H1 (cell line): Measurements from ENCODE around the gene APOBEC2. TPM values are rescaled to one million over a fixed set of nuclear protein-coding genes. Genes with fewer than 3 reads are reported as not detected.

Experiments
- polyA plus RNA-seq, 7 experiments: library from polyadenylated mRNA; depleted of rRNA in 3 of 7; stranded (reverse) in 5 of 7; unstranded in 2 of 7; fragments of >200 nt in 5 of 7; fragments of 200-250 nt in 2 of 7; gene quantifications; 1 replicate in 5 of 7; 2 replicates in 1 of 7; 4 replicates in 1 of 7; pipeline versions ENCODE4 v1.2.1 to v1.2.3, GENCODE V29; 2011 to 2013; ENCODE audit warnings: missing spikeins in 2 of 7, mixed read lengths in 2 of 7
- total RNA-seq: library from RNA; stranded (reverse); fragmentation: NEBNext Ultra II Directional; extraction: Animal tissue kit (Norgen Biotek cat#: 25700); gene quantifications from 2 replicates; pipeline ENCODE4 v1.2.1, GENCODE V29; 2021
- TF ChIP-seq, protein P1 (sequence below): fragments of 300-600 bp; sonication (generic); IDR thresholded peaks from 2 replicates; pipeline ENCODE4 v1.7.1; 2012; ENCODE audit warnings: low read length, moderate library complexity, mild to moderate bottlenecking, inconsistent platforms; ENCODE audit not compliant: insufficient replicate concordance
- TF ChIP-seq, protein P2 (sequence below): IDR thresholded peaks from 2 replicates; pipeline ENCODE4 v1.6.1; 2011; ENCODE audit warnings: low read depth, mild to moderate bottlenecking, low read length; ENCODE audit not compliant: insufficient read depth

APOBEC2 gene
- total and polyA plus RNA-seq, 2 of the 8 experiments (the other 6 are each of a cell fraction or from before 2014, with no cell fraction given), result not detected

DNA sequence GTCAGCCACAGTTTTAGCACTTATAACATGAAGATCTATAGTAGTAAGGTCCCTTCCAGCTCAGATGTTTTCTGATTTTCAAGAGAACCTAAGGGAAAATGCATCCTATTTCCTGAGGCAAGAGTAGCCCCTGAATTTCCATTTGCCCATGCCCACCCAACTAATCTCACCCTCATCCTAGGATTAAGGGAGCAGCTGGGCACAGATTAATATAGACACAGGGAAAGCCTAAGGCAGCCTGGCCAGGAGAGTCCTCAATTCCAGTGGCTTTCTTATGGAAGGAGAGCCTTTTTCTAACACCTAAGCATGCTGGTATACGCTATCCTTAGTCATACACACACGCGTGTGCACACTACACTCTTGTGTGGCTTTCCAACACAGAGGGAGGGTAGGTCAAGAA is 1.5 kb downstream of the APOBEC2 start (continued):
- TF ChIP-seq, protein P1, sequence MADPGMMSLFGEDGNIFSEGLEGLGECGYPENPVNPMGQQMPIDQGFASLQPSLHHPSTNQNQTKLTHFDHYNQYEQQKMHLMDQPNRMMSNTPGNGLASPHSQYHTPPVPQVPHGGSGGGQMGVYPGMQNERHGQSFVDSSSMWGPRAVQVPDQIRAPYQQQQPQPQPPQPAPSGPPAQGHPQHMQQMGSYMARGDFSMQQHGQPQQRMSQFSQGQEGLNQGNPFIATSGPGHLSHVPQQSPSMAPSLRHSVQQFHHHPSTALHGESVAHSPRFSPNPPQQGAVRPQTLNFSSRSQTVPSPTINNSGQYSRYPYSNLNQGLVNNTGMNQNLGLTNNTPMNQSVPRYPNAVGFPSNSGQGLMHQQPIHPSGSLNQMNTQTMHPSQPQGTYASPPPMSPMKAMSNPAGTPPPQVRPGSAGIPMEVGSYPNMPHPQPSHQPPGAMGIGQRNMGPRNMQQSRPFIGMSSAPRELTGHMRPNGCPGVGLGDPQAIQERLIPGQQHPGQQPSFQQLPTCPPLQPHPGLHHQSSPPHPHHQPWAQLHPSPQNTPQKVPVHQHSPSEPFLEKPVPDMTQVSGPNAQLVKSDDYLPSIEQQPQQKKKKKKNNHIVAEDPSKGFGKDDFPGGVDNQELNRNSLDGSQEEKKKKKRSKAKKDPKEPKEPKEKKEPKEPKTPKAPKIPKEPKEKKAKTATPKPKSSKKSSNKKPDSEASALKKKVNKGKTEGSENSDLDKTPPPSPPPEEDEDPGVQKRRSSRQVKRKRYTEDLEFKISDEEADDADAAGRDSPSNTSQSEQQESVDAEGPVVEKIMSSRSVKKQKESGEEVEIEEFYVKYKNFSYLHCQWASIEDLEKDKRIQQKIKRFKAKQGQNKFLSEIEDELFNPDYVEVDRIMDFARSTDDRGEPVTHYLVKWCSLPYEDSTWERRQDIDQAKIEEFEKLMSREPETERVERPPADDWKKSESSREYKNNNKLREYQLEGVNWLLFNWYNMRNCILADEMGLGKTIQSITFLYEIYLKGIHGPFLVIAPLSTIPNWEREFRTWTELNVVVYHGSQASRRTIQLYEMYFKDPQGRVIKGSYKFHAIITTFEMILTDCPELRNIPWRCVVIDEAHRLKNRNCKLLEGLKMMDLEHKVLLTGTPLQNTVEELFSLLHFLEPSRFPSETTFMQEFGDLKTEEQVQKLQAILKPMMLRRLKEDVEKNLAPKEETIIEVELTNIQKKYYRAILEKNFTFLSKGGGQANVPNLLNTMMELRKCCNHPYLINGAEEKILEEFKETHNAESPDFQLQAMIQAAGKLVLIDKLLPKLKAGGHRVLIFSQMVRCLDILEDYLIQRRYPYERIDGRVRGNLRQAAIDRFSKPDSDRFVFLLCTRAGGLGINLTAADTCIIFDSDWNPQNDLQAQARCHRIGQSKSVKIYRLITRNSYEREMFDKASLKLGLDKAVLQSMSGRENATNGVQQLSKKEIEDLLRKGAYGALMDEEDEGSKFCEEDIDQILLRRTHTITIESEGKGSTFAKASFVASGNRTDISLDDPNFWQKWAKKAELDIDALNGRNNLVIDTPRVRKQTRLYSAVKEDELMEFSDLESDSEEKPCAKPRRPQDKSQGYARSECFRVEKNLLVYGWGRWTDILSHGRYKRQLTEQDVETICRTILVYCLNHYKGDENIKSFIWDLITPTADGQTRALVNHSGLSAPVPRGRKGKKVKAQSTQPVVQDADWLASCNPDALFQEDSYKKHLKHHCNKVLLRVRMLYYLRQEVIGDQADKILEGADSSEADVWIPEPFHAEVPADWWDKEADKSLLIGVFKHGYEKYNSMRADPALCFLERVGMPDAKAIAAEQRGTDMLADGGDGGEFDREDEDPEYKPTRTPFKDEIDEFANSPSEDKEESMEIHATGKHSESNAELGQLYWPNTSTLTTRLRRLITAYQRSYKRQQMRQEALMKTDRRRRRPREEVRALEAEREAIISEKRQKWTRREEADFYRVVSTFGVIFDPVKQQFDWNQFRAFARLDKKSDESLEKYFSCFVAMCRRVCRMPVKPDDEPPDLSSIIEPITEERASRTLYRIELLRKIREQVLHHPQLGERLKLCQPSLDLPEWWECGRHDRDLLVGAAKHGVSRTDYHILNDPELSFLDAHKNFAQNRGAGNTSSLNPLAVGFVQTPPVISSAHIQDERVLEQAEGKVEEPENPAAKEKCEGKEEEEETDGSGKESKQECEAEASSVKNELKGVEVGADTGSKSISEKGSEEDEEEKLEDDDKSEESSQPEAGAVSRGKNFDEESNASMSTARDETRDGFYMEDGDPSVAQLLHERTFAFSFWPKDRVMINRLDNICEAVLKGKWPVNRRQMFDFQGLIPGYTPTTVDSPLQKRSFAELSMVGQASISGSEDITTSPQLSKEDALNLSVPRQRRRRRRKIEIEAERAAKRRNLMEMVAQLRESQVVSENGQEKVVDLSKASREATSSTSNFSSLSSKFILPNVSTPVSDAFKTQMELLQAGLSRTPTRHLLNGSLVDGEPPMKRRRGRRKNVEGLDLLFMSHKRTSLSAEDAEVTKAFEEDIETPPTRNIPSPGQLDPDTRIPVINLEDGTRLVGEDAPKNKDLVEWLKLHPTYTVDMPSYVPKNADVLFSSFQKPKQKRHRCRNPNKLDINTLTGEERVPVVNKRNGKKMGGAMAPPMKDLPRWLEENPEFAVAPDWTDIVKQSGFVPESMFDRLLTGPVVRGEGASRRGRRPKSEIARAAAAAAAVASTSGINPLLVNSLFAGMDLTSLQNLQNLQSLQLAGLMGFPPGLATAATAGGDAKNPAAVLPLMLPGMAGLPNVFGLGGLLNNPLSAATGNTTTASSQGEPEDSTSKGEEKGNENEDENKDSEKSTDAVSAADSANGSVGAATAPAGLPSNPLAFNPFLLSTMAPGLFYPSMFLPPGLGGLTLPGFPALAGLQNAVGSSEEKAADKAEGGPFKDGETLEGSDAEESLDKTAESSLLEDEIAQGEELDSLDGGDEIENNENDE, result no peak
- TF ChIP-seq, protein P2, sequence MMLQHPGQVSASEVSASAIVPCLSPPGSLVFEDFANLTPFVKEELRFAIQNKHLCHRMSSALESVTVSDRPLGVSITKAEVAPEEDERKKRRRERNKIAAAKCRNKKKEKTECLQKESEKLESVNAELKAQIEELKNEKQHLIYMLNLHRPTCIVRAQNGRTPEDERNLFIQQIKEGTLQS, result no peak
